Stimulated activated naive CD8-positive, alpha-beta T cell treated with anti-CD3 and anti-CD28 coated beads, Interleukin-15, Interleukin-2, amounts not matched to agents 100 ng/mL and 50 ng/mL, for 24 hours (primary cell): ENCODE measurements around the gene RGPD3.
"Not testable (repeated sequence)": the region's sequence is repeated elsewhere in the genome, so short reads cannot be mapped to it uniquely, and the experiment has no call there.

Source experiments
- H3K27ac Mint-ChIP-seq: one replicate; pipeline ENCODE4 v1.8.0; 2021; ENCODE audit warnings: mild to moderate bottlenecking, mixed read lengths
- H3K27me3 Mint-ChIP-seq: one replicate; pipeline ENCODE4 v1.8.0; 2021; ENCODE audit warnings: mixed read lengths
- H3K36me3 Mint-ChIP-seq: one replicate; pipeline ENCODE4 v1.8.0; 2021; ENCODE audit warnings: low read depth, mixed read lengths
- H3K4me1 Mint-ChIP-seq: one replicate; pipeline ENCODE4 v1.8.0; 2021; ENCODE audit warnings: low read depth, mixed read lengths
- H3K4me3 Mint-ChIP-seq: one replicate; pipeline ENCODE4 v1.8.0; 2021; ENCODE audit warnings: mild to moderate bottlenecking, mixed read lengths
- H3K9me3 Mint-ChIP-seq: one replicate; pipeline ENCODE4 v1.8.0; 2021; ENCODE audit warnings: mixed read lengths

RGPD3 gene

DNA sequence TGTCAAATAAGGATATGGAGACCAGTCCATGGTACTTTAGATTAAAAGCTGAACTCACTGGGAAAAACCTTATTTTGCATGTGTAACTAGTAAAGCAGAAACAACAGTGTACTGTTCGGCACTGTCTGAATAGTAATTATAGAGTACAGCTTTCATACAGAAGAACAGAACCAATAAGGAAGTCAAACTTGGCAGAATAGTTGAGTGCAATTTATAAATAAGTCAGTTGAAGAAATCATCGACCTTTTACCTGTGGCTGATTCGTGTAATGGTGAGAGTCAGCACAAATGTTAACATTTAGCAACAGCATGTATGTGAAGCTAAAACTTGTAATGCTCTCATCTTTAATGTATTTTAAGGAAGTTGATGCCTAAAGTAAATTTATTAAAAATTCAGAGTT is 99.0 kb downstream of the RGPD3 start:
- not testable (repeated sequence) for H3K36me3 Mint-ChIP-seq, H3K4me1 Mint-ChIP-seq, H3K4me3 Mint-ChIP-seq, H3K9me3 Mint-ChIP-seq, H3K27me3 Mint-ChIP-seq, H3K27ac Mint-ChIP-seq

DNA sequence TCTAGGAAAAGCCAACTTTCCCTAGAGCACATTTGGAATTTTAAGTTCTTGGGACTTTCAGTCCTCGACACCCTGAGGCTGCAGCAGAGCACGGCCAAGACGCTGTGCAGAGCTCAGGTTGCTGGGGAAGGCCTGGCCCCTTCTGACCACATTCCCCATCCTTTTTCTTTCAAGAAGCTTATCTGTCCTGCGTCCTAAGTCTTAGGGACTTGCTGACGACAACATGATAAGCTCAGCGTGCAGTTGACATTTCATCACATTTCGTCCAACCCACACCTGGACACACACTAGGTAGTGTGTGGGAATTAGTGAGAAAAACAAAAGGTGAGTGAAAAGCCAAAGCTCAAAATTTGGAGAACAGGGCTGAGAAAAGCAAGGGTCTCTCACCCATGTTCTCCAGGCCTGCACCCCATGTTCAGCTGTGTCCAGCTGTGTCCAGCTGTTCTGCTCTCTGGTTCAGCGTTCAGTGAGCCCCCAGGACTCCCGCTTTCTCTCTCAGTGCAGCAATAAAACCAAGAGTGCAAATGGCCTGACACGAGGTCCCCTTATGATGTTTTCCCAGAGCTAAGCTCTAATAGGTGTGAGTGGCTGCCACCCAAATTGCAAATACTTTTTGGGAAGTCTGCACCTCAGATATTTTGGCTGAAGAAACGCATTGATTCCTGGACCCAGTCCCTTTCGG is 101.9 kb downstream of the RGPD3 start:
- H3K27ac Mint-ChIP-seq = no peak overlapping the region
- no peak overlapping the region for H3K4me3 Mint-ChIP-seq
- no peaks in the 10 kb centered on the region for H3K36me3 Mint-ChIP-seq
- H3K9me3 Mint-ChIP-seq = no peaks in the 10 kb centered on the region
- peaks cover 11% of the 10 kb centered on the region for H3K4me1 Mint-ChIP-seq
- no peaks in the 10 kb centered on the region for H3K27me3 Mint-ChIP-seq

DNA sequence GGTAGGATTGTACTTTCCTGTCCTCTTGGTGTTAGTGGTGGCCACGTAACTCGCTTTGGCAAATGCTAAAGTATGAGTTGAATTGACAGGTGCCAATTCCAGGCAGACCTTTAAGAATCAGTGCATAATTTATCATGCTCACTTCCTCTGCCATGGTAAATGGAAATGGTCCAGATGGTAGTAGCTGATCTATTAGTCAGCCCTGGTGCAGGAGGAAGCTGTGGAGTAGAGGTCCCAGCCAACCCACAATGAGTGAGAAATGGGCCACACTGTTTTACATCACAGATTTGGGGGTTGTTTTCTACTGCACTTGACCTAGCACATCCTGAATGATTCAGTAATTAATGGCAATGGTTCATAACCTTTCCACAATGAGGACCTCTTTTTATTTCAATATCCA is 104.4 kb downstream of the RGPD3 start:
- no peak overlapping the region for H3K27ac Mint-ChIP-seq
- H3K27me3 Mint-ChIP-seq = peaks cover 4% of the 10 kb centered on the region
- peaks cover 11% of the 10 kb centered on the region for H3K4me1 Mint-ChIP-seq

DNA sequence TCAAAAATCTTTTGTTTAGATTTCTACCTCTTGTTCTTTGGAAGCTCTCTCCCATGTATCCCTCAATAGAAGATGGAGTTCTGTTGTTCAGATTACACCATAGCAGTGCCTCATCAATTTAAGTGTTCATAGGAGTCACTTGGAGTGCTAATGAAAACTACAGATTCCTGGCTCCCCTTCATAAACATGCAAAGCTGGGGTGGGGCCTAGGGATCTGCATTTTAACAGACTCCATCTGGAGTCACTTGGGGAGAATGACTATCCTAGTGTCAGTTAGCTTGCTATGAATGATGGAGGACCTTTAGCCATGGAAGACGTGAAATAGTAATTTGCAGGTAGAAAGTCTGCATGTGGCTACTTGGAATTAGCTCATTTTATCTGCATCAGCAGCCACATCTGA is 105.4 kb downstream of the RGPD3 start:
- Mint-ChIP-seq H3K4me1 (peaks cover 11% of the 10 kb centered on the region), H3K4me3 (no peak overlapping the region), H3K36me3 (no peaks in the 10 kb centered on the region), H3K9me3 (no peaks in the 10 kb centered on the region), H3K27ac (no peak overlapping the region), H3K27me3 (peaks cover 4% of the 10 kb centered on the region)

More for the DNA sequence above, 104.4 kb downstream of the RGPD3 start:
- Mint-ChIP-seq H3K36me3 (no peaks in the 10 kb centered on the region), H3K4me3 (no peak overlapping the region), H3K9me3 (no peaks in the 10 kb centered on the region)

DNA sequence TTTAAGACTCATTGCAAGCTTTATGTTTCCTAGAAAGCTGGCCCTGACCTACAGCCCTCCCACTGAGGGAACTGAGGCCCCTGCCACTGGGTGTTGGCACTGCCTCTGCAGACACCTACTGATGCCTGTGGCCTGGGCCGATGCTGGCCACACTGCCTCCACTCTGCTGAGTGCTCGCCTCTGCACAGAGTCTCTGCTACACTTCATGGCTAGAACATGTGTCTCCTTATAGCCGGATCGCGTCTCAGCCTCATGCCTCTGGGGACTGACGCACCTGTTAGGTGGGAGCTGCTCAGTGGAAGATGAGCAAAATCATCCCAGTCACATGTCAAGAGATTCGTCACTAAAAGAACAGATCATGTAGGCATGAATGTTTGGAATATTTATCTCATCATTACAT is 108.7 kb downstream of the RGPD3 start:
- Mint-ChIP-seq H3K9me3 (no peaks in the 10 kb centered on the region), H3K27me3 (peaks cover 11% of the 10 kb centered on the region), H3K4me1 (peaks cover 11% of the 10 kb centered on the region), H3K36me3 (no peaks in the 10 kb centered on the region), H3K27ac (no peak overlapping the region), H3K4me3 (no peak overlapping the region)

DNA sequence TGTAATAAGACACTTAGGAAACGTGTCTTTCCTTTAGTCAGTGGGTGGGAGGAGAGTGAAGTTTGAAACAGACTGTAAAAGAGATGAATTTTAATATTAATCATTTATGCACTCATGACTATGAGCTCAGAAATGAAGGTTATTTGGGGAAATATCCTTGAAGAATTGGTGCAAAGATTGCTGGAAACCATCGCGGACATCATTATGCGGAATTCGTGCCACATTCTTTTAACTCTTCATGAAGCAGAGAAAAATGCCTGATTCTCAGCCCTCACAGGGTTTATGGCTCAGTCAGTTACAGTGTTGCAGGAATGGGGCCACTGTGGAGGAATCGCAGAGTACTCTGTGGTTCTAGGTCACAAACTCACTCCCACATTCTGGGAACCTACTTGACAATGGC is 109.7 kb downstream of the RGPD3 start:
- H3K4me3 Mint-ChIP-seq = no peak overlapping the region
- H3K27me3 Mint-ChIP-seq = peaks cover 11% of the 10 kb centered on the region
- H3K9me3 Mint-ChIP-seq = no peaks in the 10 kb centered on the region
- H3K27ac Mint-ChIP-seq = no peak overlapping the region
- no peaks in the 10 kb centered on the region for H3K36me3 Mint-ChIP-seq
- H3K4me1 Mint-ChIP-seq = peaks cover 4% of the 10 kb centered on the region

DNA sequence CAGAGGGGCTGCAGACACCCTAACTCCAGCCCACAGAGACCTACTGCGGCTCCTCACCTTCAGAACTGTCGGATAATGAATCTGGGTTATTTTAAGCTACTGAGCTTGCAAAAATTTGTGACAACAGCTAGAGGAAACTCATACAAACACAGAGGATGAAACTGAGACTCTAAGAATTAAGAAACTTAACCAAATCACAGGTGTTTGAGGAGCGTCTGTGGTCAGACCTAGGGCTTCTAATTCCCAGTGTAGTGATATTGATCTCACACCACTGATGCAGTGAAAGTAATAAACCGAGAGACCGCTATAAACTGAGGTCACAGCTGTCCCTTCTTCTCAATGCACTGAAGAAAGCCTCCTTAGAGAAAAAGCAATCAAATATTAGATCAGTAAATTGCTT is 110.1 kb downstream of the RGPD3 start:
- Mint-ChIP-seq H3K9me3 (no peaks in the 10 kb centered on the region), H3K4me3 (no peak overlapping the region), H3K27me3 (peaks cover 11% of the 10 kb centered on the region), H3K27ac (no peak overlapping the region), H3K36me3 (no peaks in the 10 kb centered on the region), H3K4me1 (peaks cover under 1% of the 10 kb centered on the region)

DNA sequence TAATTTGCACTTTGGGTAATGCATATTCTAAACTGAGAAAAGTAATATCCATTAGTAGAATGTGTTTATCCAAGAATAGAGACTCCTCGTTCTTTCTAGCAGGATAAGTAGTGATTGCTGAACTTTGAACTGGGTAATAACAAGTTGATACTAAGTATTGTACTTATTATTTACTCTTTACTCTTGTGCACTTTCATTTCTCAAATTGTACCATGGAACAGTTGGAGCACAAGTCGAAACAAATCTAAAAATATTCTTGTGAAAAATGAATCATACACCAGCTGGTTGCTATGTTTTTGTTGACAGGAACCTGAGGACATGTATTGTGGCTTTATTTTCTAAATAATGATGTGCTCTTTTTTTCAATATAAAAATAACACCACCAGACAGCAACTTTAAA is 111.9 kb downstream of the RGPD3 start:
- H3K9me3 Mint-ChIP-seq = no peaks in the 10 kb centered on the region
- no peak overlapping the region for H3K4me3 Mint-ChIP-seq
- H3K4me1 Mint-ChIP-seq = no peaks in the 10 kb centered on the region
- peaks cover 11% of the 10 kb centered on the region for H3K27me3 Mint-ChIP-seq
- H3K36me3 Mint-ChIP-seq = no peaks in the 10 kb centered on the region
- H3K27ac Mint-ChIP-seq = no peak overlapping the region

DNA sequence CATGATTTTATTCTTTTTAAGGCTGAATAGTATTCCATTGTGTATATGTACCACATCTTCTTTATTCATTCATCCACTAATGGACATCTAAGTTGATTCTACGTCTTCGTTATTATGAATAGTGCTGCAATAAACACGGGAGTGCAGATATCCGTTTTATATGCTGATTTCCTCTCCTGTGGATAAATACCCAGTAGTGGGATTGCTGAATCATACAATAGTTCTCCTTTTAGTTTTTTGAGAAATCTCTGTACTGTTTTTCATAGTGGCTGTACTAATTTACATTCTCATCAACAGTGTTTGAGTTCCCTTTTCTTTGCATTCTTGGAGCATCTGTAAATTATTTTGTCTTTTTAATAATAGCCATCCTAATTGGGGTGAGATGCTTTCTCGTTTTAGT is 114.5 kb downstream of the RGPD3 start:
- no peaks in the 10 kb centered on the region for H3K4me1 Mint-ChIP-seq
- H3K9me3 Mint-ChIP-seq = no peaks in the 10 kb centered on the region
- no peak overlapping the region for H3K27ac Mint-ChIP-seq
- peaks cover 7% of the 10 kb centered on the region for H3K27me3 Mint-ChIP-seq
- no peaks in the 10 kb centered on the region for H3K36me3 Mint-ChIP-seq
- no peak overlapping the region for H3K4me3 Mint-ChIP-seq

DNA sequence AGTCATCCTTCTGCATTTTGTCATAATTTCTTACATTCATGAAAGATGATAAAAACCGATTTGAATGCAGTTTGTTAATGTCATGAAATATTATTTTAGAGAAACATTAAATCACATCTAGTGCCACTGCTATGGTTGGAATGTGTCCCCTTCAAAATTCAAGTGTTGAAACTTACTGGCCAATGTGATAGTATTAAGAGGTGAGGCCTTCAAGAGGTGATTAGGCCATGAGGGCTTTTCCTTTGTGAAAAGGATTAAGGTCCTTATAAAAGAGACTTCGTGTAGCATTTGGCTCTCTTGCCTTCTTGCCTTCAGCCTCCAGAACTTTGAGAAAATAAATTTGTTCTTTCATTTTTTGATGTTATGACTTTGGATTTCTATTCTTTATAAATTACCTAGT is 117.2 kb downstream of the RGPD3 start:
- H3K27me3 Mint-ChIP-seq = peaks cover 7% of the 10 kb centered on the region
- no peaks in the 10 kb centered on the region for H3K9me3 Mint-ChIP-seq
- no peaks in the 10 kb centered on the region for H3K4me1 Mint-ChIP-seq
- H3K36me3 Mint-ChIP-seq = no peaks in the 10 kb centered on the region
- no peak overlapping the region for H3K4me3 Mint-ChIP-seq
- H3K27ac Mint-ChIP-seq = no peak overlapping the region

DNA sequence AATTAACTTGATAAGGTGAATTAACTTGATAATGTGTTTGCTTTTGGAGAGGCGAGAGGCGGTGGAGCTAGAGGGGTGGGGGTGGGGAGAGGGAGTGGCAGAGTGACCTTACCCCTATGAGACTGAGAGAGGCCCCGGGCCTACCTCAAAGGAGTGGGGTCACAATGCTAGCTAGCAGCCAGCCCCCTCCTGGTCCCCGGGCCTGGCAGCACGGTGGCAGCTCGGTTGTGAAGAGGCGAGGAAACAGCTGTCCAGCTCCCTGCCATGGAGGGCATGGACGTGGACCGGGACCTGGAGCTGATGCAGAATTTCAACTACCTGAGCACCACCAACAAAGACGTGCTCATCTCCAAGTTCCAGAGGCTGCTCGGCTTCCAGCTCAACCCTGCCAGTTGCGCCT is 123.9 kb downstream of the RGPD3 start:
- Mint-ChIP-seq H3K4me1 (no peaks in the 10 kb centered on the region), H3K9me3 (no peaks in the 10 kb centered on the region), H3K27me3 (no peaks in the 10 kb centered on the region), H3K27ac (no peak overlapping the region), H3K36me3 (no peaks in the 10 kb centered on the region), H3K4me3 (no peak overlapping the region)

DNA sequence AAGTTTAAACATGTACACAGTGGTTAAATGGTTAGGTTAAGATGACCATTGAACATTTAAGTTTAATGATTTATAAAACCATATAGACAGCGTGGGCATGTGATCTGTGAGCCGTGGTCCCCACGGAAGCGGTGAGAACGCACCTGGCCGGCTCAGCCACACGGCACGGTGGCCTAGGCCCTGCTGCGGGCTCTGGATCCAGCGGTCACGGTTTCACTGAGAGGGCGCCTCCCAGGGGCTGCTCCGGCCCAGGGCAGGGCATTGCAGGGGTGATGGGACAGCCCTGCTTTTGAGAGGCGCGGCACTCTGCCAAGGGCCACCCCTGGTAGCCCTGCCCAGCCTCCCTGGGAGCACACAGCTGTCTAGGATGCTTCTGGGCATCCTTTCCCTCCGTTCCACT is 124.9 kb downstream of the RGPD3 start:
- no peaks in the 10 kb centered on the region for H3K27me3 Mint-ChIP-seq
- H3K4me3 Mint-ChIP-seq = no peak overlapping the region
- no peaks in the 10 kb centered on the region for H3K36me3 Mint-ChIP-seq

DNA sequence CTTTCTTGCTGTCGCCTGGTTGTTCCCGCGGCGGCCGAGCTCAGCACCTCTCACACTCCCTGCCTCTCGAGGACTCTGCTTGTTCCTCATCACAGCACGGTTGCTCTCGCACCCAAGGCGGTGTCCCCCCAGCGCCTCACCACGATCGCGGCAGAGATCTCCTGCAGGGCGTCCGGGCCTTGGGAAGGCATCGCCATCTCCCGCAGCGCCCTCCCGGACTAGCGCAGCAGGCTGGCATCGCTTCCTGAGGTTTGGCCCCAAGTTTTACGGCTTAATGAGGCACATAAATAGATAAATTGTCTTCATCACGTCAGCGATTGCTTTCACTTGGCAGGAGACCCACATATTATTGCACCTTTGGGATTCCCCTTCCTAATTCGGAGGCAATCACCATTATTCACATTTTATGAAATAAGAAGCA is 125.4 kb downstream of the RGPD3 start:
- Mint-ChIP-seq H3K9me3 (no peaks in the 10 kb centered on the region), H3K27ac (no peak overlapping the region), H3K4me1 (no peaks in the 10 kb centered on the region), H3K36me3 (no peaks in the 10 kb centered on the region), H3K4me3 (no peak overlapping the region), H3K27me3 (no peaks in the 10 kb centered on the region)

More for the DNA sequence above, 124.9 kb downstream of the RGPD3 start:
- no peaks in the 10 kb centered on the region for H3K9me3 Mint-ChIP-seq
- no peaks in the 10 kb centered on the region for H3K4me1 Mint-ChIP-seq
- no peak overlapping the region for H3K27ac Mint-ChIP-seq

DNA sequence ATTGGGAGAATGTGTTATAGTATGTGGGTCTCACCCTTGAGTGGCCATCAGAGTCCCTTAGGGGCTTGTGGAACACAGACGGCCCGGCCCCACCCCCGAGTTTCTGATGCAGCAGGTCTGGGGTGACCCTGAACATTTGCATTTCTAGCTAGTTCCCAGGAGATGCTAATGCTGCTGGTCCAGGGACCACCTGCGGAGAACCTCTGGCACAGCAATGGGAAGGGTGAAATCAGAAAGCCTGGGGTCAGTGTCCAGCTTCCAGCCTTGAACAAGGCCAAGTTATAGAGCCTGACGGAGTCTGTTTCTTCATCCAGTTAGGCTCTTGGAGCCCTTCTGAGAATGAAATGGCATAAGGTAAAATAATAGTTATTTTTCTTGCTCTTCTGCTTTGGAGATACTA is 126.5 kb downstream of the RGPD3 start:
- Mint-ChIP-seq H3K4me1 (no peaks in the 10 kb centered on the region), H3K4me3 (no peak overlapping the region), H3K9me3 (no peaks in the 10 kb centered on the region), H3K27ac (no peak overlapping the region), H3K36me3 (no peaks in the 10 kb centered on the region), H3K27me3 (no peaks in the 10 kb centered on the region)
